Body of pancreas (tissue), 4 donors: ENCODE measurements around the gene MEA1. TPM values are rescaled to one million over a fixed set of nuclear protein-coding genes. Genes with fewer than 3 reads are reported as not detected.
A peak's percentile ranks its signal among the peaks of the same experiment; 100 is the strongest.

Experiments
- ATAC-seq: fragments of 150-250 bp; one replicate; pipeline ENCODE4 v1.9.1; 2016
- DNase-seq, 4 donors: peaks; one replicate each; pipeline ENCODE4 v3.0.0-alpha.2; 2019
- H3K27ac ChIP-seq, 4 donors: fragments of 200-600 bp; sonication (generic); 1 replicate in 3 of 4; 2 replicates in 1 of 4; pipeline versions ENCODE4 v1.5.1 to v1.6.1; 2016 to 2019; ENCODE audit warnings: mild to moderate bottlenecking in 1 of 4, mixed read lengths in 1 of 4, moderate library complexity in 1 of 4
- H3K27me3 ChIP-seq, 2 donors: fragments of 200-600 bp; sonication (generic); one replicate each; pipeline ENCODE4 v1.6.0; 2016; ENCODE audit warnings: mild to moderate bottlenecking in 1 of 2
- H3K36me3 ChIP-seq, 2 donors: fragments of 200-600 bp; sonication (generic); replicated peaks in 1 of 2; 2 replicates each; pipeline ENCODE4 v1.5.1; 2016; ENCODE audit warnings: low read depth in 2 of 2; ENCODE audit not compliant: insufficient read depth in 1 of 2
- H3K4me1 ChIP-seq: fragments of 200-600 bp; sonication (generic); one replicate; pipeline ENCODE4 v1.6.0; 2016
- H3K4me3 ChIP-seq, 2 donors: fragments of 200-600 bp; sonication (generic); 1 replicate in 1 of 2; 2 replicates in 1 of 2; pipeline ENCODE4 v1.5.1; 2016 to 2019
- H3K9me3 ChIP-seq, 3 donors: fragments of 200-600 bp; sonication (generic); 1 replicate in 2 of 3; 2 replicates in 1 of 3; pipeline ENCODE4 v1.5.1; 2016
- POLR2A ChIP-seq, 3 donors: fragments of 450-650 bp; IDR thresholded peaks; one replicate each; pipeline ENCODE4 v1.6.1; 2016; ENCODE audit warnings: antibody characterized with exemption in 3 of 3, mild to moderate bottlenecking in 2 of 3
- WGBS, 2 donors: methylation state at CpG; one replicate each; pipeline ENCODE4 v1.1.5; 2017; 5-methylcytosine and 5-hydroxymethylcytosine counted together
- intact Hi-C: fragments of 100-400 bp; cut with DNase I; formaldehyde crosslinking; loops from one replicate; pipeline ENCODE4 v1.15.1; 2023
- total RNA-seq, 2 donors: library from RNA; depleted of rRNA; stranded (reverse); fragments of >200 nt; gene quantifications; one replicate each; pipeline ENCODE4 v1.1.0, GENCODE V29; 2016
- TF ChIP-seq, protein P1 (sequence below), 7 experiments: fragments of 450-650 bp in 4 of 7; fragments of 200-600 bp in 3 of 7; sonication (generic) in 3 of 7; IDR thresholded peaks; one replicate each; pipeline ENCODE4 v1.5.1; 2016 to 2019; ENCODE audit warnings: antibody characterized with exemption in 7 of 7

The MEA1 gene
- total RNA-seq, 2 donors from 2014 or later = 17.5 to 32.9 TPM

- DNase-seq = peak in 3 of 4 donors; percentile 11 to 61 (median 49)
- Histone ChIP-seq H3K4me1 (peaks cover 28% of the 10 kb centered on the region), H3K27me3 (no peaks in the 10 kb centered on the region), H3K27ac (peak overlapping the region in 1 of 4 donors; percentile 53), H3K9me3 (no peaks in the 10 kb centered on the region), H3K4me3 (no peak overlapping the region), H3K36me3 (peaks cover 9 to 12% of the 10 kb centered on the region in 2 donors)
- ATAC-seq = peak; percentile 24
- TF ChIP-seq, protein P1, sequence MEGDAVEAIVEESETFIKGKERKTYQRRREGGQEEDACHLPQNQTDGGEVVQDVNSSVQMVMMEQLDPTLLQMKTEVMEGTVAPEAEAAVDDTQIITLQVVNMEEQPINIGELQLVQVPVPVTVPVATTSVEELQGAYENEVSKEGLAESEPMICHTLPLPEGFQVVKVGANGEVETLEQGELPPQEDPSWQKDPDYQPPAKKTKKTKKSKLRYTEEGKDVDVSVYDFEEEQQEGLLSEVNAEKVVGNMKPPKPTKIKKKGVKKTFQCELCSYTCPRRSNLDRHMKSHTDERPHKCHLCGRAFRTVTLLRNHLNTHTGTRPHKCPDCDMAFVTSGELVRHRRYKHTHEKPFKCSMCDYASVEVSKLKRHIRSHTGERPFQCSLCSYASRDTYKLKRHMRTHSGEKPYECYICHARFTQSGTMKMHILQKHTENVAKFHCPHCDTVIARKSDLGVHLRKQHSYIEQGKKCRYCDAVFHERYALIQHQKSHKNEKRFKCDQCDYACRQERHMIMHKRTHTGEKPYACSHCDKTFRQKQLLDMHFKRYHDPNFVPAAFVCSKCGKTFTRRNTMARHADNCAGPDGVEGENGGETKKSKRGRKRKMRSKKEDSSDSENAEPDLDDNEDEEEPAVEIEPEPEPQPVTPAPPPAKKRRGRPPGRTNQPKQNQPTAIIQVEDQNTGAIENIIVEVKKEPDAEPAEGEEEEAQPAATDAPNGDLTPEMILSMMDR (IDR thresholded peaks at IDR 0.05) = no peak
- peak in 2 of 3 donors; percentile 8 to 50 for TF ChIP-seq POLR2A (IDR thresholded peaks at IDR 0.05)
- intact Hi-C loops = no loop called here
- WGBS, 2 donors = 86 to 90% methylated on average over 9 to 12 of the region's 12 CpGs
Observed at GRCh38 chr6:42968126-42968701, 45.5 kb downstream of the MEA1 start.

DNA sequence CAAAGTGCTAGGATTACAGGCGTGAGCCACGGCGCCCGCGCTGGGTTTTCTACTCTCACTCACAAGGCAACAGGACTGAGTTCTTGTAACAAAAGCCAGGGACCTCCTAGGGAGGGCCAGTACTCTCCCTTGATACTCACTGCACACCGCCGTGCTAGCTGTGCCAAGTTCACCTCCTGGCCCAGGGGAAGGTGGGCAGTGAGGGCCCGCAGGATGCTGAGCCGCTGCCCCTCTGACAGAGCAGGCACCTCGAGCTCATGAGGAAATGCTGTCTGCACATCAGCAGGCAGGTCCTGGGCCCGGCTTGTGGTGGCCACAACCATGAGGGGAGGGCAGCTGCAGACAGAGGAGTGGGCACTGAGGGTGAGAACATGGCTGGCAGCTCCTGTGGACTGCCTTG is 46.5 kb downstream of the MEA1 start:
- WGBS, 2 donors = 93 to 97% methylated on average over 11 of the region's 11 CpGs
- no peaks in the 10 kb centered on the region for H3K9me3 ChIP-seq

DNA sequence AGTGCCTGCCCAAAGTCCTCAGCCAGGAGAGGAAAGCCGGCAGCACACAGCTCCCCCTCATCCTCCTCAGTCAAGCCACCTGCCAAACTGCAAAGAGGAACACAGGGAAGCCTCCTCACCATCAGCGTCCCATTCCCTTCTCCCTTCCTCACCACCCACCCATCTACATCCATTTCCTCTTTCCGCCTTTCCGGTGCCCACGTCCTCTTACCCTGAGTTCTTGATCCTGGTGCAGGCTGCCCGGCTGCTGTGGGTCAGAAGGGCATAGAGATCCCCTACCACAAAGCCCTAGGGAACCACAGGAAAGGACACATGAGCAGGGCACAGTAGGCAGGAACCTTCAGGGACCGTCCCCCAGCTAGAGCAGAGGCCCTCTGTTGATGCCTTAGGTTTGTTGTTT is 47.2 kb downstream of the MEA1 start:
- peak in 3 of 4 donors; percentile 11 to 33 (median 28) for DNase-seq
- Histone ChIP-seq H3K4me3 (no peak overlapping the region), H3K36me3 (peaks cover 9 to 12% of the 10 kb centered on the region in 2 donors), H3K4me1 (peaks cover 41% of the 10 kb centered on the region), H3K9me3 (no peaks in the 10 kb centered on the region), H3K27me3 (no peaks in the 10 kb centered on the region), H3K27ac (peak overlapping the region in 2 of 4 donors; percentile 21 to 62)
- ATAC-seq = no peak
- WGBS, 2 donors = 76 to 82% methylated on average over 7 of the region's 7 CpGs
- intact Hi-C loops = no loop called here
- TF ChIP-seq, protein P1 (IDR thresholded peaks at IDR 0.05) = no peak
- peak in 1 of 3 donors; percentile 20 for TF ChIP-seq POLR2A (IDR thresholded peaks at IDR 0.05)

More for the DNA sequence above, 46.5 kb downstream of the MEA1 start:
- TF ChIP-seq, protein P1 (IDR thresholded peaks at IDR 0.05) = no peak
- peak in 2 of 3 donors; percentile 20 to 50 for TF ChIP-seq POLR2A (IDR thresholded peaks at IDR 0.05)
- H3K4me3 ChIP-seq = no peak overlapping the region
- H3K4me1 ChIP-seq = peaks cover 34% of the 10 kb centered on the region
- peak overlapping the region in 1 of 4 donors; percentile 55 for H3K27ac ChIP-seq
- DNase-seq (peak in 3 of 4 donors; percentile 14 to 59 (median 55)), ATAC-seq (peak; percentile 4)
- H3K36me3 ChIP-seq = peaks cover 9 to 12% of the 10 kb centered on the region in 2 donors
- H3K27me3 ChIP-seq = no peaks in the 10 kb centered on the region
- intact Hi-C loops = no loop called here

DNA sequence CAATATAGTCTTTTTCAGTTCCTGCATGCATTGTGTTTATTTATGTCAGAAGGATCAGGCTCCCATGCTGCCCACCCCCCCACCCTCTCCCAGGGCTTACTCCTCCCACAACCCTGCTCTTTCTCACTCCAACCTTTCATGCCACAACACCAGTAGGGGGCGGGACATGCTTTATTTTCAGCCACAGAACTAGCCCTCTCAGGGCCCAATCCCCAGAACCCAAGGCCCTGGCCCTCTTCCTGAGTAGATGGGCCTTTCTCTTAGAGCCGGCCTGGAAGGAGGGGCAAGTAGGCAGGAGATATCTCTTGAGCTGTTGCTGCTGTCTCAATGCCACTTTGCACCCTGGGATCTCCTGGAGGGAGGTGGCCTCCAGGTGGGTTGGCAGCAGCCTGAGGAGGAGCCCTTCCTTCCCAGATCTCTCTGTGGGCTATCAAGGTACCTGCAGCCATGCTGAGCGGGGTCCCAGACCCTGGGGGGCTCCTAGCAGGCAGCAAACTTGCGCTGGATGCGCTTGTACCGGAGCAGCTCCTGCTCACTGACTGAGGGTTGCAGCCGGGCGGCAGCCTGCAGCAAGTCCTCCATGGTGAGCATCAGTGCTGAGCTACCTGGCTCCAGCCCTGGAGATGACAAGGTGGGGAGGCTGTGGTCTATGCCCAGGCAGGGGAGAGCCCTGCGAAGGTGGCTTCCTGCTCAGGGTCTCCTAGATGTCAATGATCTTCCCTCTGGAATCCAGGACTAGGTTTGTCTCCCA is 49.7 kb downstream of the MEA1 start:
- Histone ChIP-seq H3K9me3 (no peaks in the 10 kb centered on the region), H3K4me3 (no peak overlapping the region), H3K4me1 (peaks cover 37% of the 10 kb centered on the region), H3K27me3 (no peaks in the 10 kb centered on the region), H3K27ac (peak overlapping the region; percentile 25 to 97 (median 80)), H3K36me3 (peaks cover 9 to 12% of the 10 kb centered on the region in 2 donors)
- 67 to 82% methylated on average over 2 to 9 of the region's 9 CpGs for WGBS, 2 donors
- intact Hi-C loops = no loop called here
- DNase-seq (peak; percentile 45 to 64 (median 56)), ATAC-seq (no peak)
- TF ChIP-seq POLR2A (IDR thresholded peaks at IDR 0.05) = peak in 1 of 3 donors; percentile 5
- TF ChIP-seq, protein P1 (IDR thresholded peaks at IDR 0.05) = peak in 5 of 7 experiments; percentile 19 to 29 (median 23)
